ENCODE results near the gene PTPN23.

DNA sequence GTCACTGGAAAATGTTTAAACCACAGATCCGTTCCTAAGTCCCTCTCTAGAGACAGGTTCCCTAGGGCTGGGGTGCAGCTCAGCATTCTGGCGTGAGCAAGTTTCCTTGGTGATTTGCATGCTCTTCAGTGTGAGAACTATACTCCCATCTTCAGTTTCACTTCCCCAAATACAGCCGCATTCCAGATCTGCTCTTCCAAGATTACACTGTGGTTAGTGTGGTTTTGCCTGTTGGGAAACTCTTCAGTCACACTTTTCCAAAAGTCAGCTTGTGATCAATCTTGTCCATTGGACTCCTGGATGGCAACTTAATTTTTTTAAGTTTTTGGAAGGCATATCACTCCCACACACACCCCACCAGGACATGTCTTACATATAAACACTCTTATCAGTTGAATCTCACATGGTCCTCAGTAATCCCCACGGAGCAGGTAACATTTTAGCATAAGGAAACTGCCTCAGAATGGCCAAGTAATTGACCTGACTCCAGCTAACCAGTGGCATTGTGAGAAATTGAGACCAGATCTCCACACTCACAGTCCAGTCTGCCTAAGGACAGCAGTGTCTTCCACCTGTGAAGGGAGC lies 33.5 kb upstream of the PTPN23 start:
- no peak for TF ChIP-seq ELF4 (IDR thresholded peaks at IDR 0.05)
- TF ChIP-seq NFRKB (IDR thresholded peaks at IDR 0.05) = no peak
- TF ChIP-seq FOXM1 (IDR thresholded peaks at IDR 0.05; ENCODE audit: borderline replicate concordance) = no peak
- no peak for TF ChIP-seq FOXA1 (IDR thresholded peaks at IDR 0.05)
- no peak for TF ChIP-seq ARNT (IDR thresholded peaks at IDR 0.05)
- TF ChIP-seq SP1 (IDR thresholded peaks at IDR 0.05) = no peak
